ENCODE results near the gene GLCE. TPM values are rescaled to one million over a fixed set of nuclear protein-coding genes. Genes with fewer than 3 reads are reported as not detected.

GLCE gene
- total and polyA plus RNA-seq, 9 of the 15 experiments (the other 6 are each of a cell fraction or from before 2014, with no cell fraction given) = 4.6 to 12.3 (median 10.6) TPM

GRCh38 chr15:69140306-69140705 is 20.1 kb upstream of the GLCE start:
- H3K79me2 ChIP-seq (ENCODE audit: control insufficient read depth, insufficient read depth, low read length) = no peaks in the 10 kb centered on the region
- no TSS peak for BruUV-seq (replicated peaks)
- H3K4me1 ChIP-seq (replicated peaks in 1 of 2; ENCODE audit: control insufficient read depth in 2 of 2, insufficient read depth in 2 of 2, low read length in 2 of 2) = no peaks in the 10 kb centered on the region
- ATAC-seq (no peak), FAIRE-seq (no peak), DNase-seq (ENCODE audit: extremely low read depth in 1 of 4, low spot score in 3 of 4) (no peak)
- intact Hi-C loops (cut with micrococcal nuclease) (no loop called here), in situ Hi-C loops (cut with MboI) (no loop called here)
- H3K27ac ChIP-seq (ENCODE audit: extremely low read depth, low read depth, low read length) = no peak overlapping the region
- H2AFZ ChIP-seq (ENCODE audit: low read depth, low read length) = no peak overlapping the region
- WGBS (ENCODE audit: insufficient coverage, low coverage, missing lambda C conversion rate) = 14% methylated on average over 12 of the region's 13 CpGs
- POLR2A ChIA-PET = no interaction called here
- H4K20me1 ChIP-seq (replicated peaks; ENCODE audit: control insufficient read depth, insufficient read depth, low read length) = no peaks in the 10 kb centered on the region
- H3K4me3 ChIP-seq = no peak overlapping the region
- H3K36me3 ChIP-seq (ENCODE audit: control insufficient read depth, insufficient read depth, low read length) = no peaks in the 10 kb centered on the region
- peaks cover 3 to 13% of the 10 kb centered on the region in 2 experiments; a peak in 4 of 5 replicates for H3K27me3 ChIP-seq (ENCODE audit: control insufficient read depth in 2 of 2, insufficient read depth in 2 of 2, low read length in 2 of 2)
- H3K9me1 ChIP-seq (ENCODE audit: control insufficient read depth, insufficient read depth, low read length) = no peaks in the 10 kb centered on the region
- CTCF ChIA-PET (ENCODE audit: low intra/inter-chr PET ratio) = no interaction called here
- peaks cover 3% of the 10 kb centered on the region; the same call in 1 of the 2 replicates for H3K9me3 ChIP-seq (replicated peaks; ENCODE audit: control insufficient read depth, insufficient read depth, low read depth, low read length)
- no peak overlapping the region for H3K4me2 ChIP-seq (ENCODE audit: insufficient read depth, low read length)
- TF ChIP-seq GABPB2 (CRISPR knock-in tag; conservative IDR thresholded peaks at IDR 0.05) = no peak
- TF ChIP-seq ZNF24 (IDR thresholded peaks at IDR 0.05) = no peak
- no peak for TF ChIP-seq ZNF785 (CRISPR knock-in tag; IDR thresholded peaks at IDR 0.05)
- no peak for TF ChIP-seq CBFA2T3 (IDR thresholded peaks at IDR 0.05)
- TF ChIP-seq ZNF583 (CRISPR knock-in tag; IDR thresholded peaks at IDR 0.05) = no peak
- TF ChIP-seq GATA2 (CRISPR knock-in tag; IDR thresholded peaks at IDR 0.05) = no peak
- TF ChIP-seq CSDE1 (IDR thresholded peaks at IDR 0.05) = no peak
- no peak for TF ChIP-seq ZFP36 (IDR thresholded peaks at IDR 0.05; ENCODE audit: low read depth, low read length, partially characterized antibody)
- TF ChIP-seq ZNF3 (CRISPR knock-in tag; IDR thresholded peaks at IDR 0.05) = no peak
- TF ChIP-seq KLF16 (IDR thresholded peaks at IDR 0.05) = no peak
- no peak for TF ChIP-seq ETV5 (CRISPR knock-in tag; IDR thresholded peaks at IDR 0.05; ENCODE audit: low read depth)
- no peak for TF ChIP-seq THAP12 (CRISPR knock-in tag; IDR thresholded peaks at IDR 0.05)
- no peak overlapping the region for H3K9ac ChIP-seq (ENCODE audit: insufficient read depth in 1 of 2, low read depth in 2 of 2, low read length in 2 of 2)
